Measurements from ENCODE around the gene CNOT3.

The CNOT3 gene

GRCh38 chr19:54201980-54202379, 64.4 kb downstream of the CNOT3 start:
- no peak for DNase-seq (ENCODE audit: low read depth)
- Histone ChIP-seq H3K4me3 (ENCODE audit: low read length) (peak overlapping the region; percentile 95), H3K9ac (ENCODE audit: low read length) (peak overlapping the region; percentile 90), H3K4me1 (ENCODE audit: control insufficient read depth, insufficient read depth, low read length) (peaks cover 55% of the 10 kb centered on the region), H3K27me3 (replicated peaks; ENCODE audit: control insufficient read depth, insufficient read depth, low read length) (no peaks in the 10 kb centered on the region), H3K9me3 (ENCODE audit: control insufficient read depth, low read length) (no peaks in the 10 kb centered on the region), H3K36me3 (ENCODE audit: control insufficient read depth, insufficient read depth, low read length, severe bottlenecking) (peaks cover 54% of the 10 kb centered on the region)

GRCh38 chr19:54203151-54203611, 65.6 kb downstream of the CNOT3 start:
- H3K36me3 ChIP-seq (ENCODE audit: control insufficient read depth, insufficient read depth, low read length, severe bottlenecking): peaks cover 66% of the 10 kb centered on the region
- no peak for DNase-seq (ENCODE audit: low read depth)

GRCh38 chr19:54204767-54205468, 67.4 kb downstream of the CNOT3 start:
- Histone ChIP-seq H3K4me3 (ENCODE audit: low read length) (peak overlapping the region; percentile 95), H3K4me1 (ENCODE audit: control insufficient read depth, insufficient read depth, low read length) (peaks cover 84% of the 10 kb centered on the region), H3K36me3 (ENCODE audit: control insufficient read depth, insufficient read depth, low read length, severe bottlenecking) (peaks cover 68% of the 10 kb centered on the region), H3K9ac (ENCODE audit: low read length) (peak overlapping the region; percentile 90), H3K27me3 (replicated peaks; ENCODE audit: control insufficient read depth, insufficient read depth, low read length) (no peaks in the 10 kb centered on the region), H3K9me3 (ENCODE audit: control insufficient read depth, low read length) (no peaks in the 10 kb centered on the region)
- no peak for DNase-seq (ENCODE audit: low read depth)

More at GRCh38 chr19:54203151-54203611, 65.6 kb downstream of the CNOT3 start:
- Histone ChIP-seq H3K4me1 (ENCODE audit: control insufficient read depth, insufficient read depth, low read length) (peaks cover 67% of the 10 kb centered on the region), H3K9me3 (ENCODE audit: control insufficient read depth, low read length) (no peaks in the 10 kb centered on the region), H3K27me3 (replicated peaks; ENCODE audit: control insufficient read depth, insufficient read depth, low read length) (no peaks in the 10 kb centered on the region), H3K9ac (ENCODE audit: low read length) (peak overlapping the region; percentile 90), H3K4me3 (ENCODE audit: low read length) (peak overlapping the region; percentile 95)

Measured in adipocyte (in vitro differentiated cells).